Natural killer cell (primary cell): Measurements from ENCODE around the gene LAMB1. TPM values are rescaled to one million over a fixed set of nuclear protein-coding genes. Genes with fewer than 3 reads are reported as not detected.

ENCODE experiments used
- ATAC-seq, 3 donors: fragments of 150-1000 bp in 2 of 3; fragments of 200-7000 bp in 1 of 3; cut with Tn5 transposase; 1 replicate in 1 of 3; 2 replicates in 2 of 3; pipeline ENCODE4 v1.10.0; 2021; ENCODE audit warnings: mild to moderate bottlenecking in 2 of 3, moderate library complexity in 2 of 3
- DNase-seq, 2 donors: peaks; one replicate each; pipeline versions ENCODE4 v3.0.0 to v3.0.0-alpha.2; 2013 to 2021; ENCODE audit warnings: mixed read lengths in 1 of 2
- H3K27ac ChIP-seq: one replicate; pipeline ENCODE4 v1.5.1; 2013; ENCODE audit warnings: mild to moderate bottlenecking, low read length
- H3K27me3 ChIP-seq: one replicate; pipeline ENCODE4 v1.6.1; 2013; ENCODE audit warnings: low read length; ENCODE audit not compliant: control insufficient read depth, insufficient read depth
- H3K36me3 ChIP-seq: one replicate; pipeline ENCODE4 v1.6.1; 2013; ENCODE audit warnings: low read length; ENCODE audit not compliant: control insufficient read depth, insufficient read depth
- H3K4me1 ChIP-seq: one replicate; pipeline ENCODE4 v1.6.1; 2013; ENCODE audit warnings: low read length; ENCODE audit not compliant: control insufficient read depth, insufficient read depth
- H3K4me3 ChIP-seq: one replicate; pipeline ENCODE4 v1.5.1; 2013; ENCODE audit warnings: low read length
- H3K9me3 ChIP-seq: one replicate; pipeline ENCODE4 v1.6.1; 2013; ENCODE audit warnings: low read length; ENCODE audit not compliant: control insufficient read depth, insufficient read depth
- H3K27ac Mint-ChIP-seq, 2 donors: one replicate each; pipeline ENCODE4 v1.8.0; 2022; ENCODE audit warnings: mild to moderate bottlenecking in 2 of 2, mixed read lengths in 2 of 2, moderate library complexity in 1 of 2
- H3K27me3 Mint-ChIP-seq, 2 donors: one replicate each; pipeline ENCODE4 v1.8.0; 2022; ENCODE audit warnings: low read depth in 2 of 2, mixed read lengths in 2 of 2
- H3K36me3 Mint-ChIP-seq: one replicate; pipeline ENCODE4 v1.8.0; 2022; ENCODE audit warnings: mixed read lengths
- H3K4me1 Mint-ChIP-seq, 2 donors: one replicate each; pipeline ENCODE4 v1.8.0; 2022; ENCODE audit warnings: mixed read lengths in 2 of 2
- H3K4me3 Mint-ChIP-seq: one replicate; pipeline ENCODE4 v1.8.0; 2022; ENCODE audit warnings: mild to moderate bottlenecking, moderate library complexity, mixed read lengths
- H3K9me3 Mint-ChIP-seq, 2 donors: one replicate each; pipeline ENCODE4 v1.8.0; 2022; ENCODE audit warnings: mixed read lengths in 2 of 2
- WGBS: methylation state at CpG from one replicate; pipeline ENCODE4 v1.1.7; 2013; ENCODE audit warnings: missing lambda C conversion rate; ENCODE audit not compliant: insufficient coverage; 5-methylcytosine and 5-hydroxymethylcytosine counted together
- intact Hi-C: fragments of 100-400 bp; cut with micrococcal nuclease; formaldehyde crosslinking; loops from one replicate; pipeline ENCODE4 v1.14.2; 2022
- total RNA-seq, 4 donors: library from RNA; stranded (reverse); fragments of 120-200 nt in 1 of 4; gene quantifications; one replicate each; pipeline versions ENCODE4 v1.2.3 to v1.2.4, GENCODE V29; 2013 to 2022
- TF ChIP-seq, protein P1 (sequence below): fragments of 200-600 bp; IDR thresholded peaks from one replicate; pipeline ENCODE4 v1.8.0; 2022; ENCODE audit warnings: antibody characterized with exemption

The LAMB1 gene
- total RNA-seq, 3 donors from 2014 or later (not counting 1 experiment from before 2014, with no cell fraction given): not detected

DNA sequence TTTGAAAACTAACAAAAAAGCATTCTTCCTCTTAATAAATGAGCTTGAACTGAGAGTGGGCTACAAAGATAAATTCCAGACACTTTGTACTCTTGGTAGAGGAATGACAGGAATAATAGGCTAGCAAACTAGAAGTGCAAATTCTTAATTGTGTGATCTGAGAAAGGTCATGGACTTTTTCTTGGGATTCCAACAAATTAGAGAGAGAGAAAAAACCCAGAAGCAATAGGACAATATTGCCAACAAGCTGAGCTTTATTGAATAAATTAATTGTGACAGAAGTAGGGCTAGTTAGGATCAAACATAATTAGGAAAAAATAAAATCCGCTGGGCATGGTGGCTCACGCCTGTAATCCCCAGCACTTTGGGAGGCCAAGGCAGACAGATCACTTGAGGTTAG lies 41.4 kb upstream of the LAMB1 start:
- no peak overlapping the region for H3K27ac ChIP-seq
- intact Hi-C loops: no loop called here
- DNase-seq (no peak), ATAC-seq (no peak)
- H3K27me3 ChIP-seq: no peaks in the 10 kb centered on the region
- WGBS: 95% methylated on average over 2 of the region's 2 CpGs
- peaks cover 4% of the 10 kb centered on the region for H3K4me1 ChIP-seq
- Mint-ChIP-seq H3K4me1 (no peaks in the 10 kb centered on the region), H3K27me3 (peaks cover 14 to 25% of the 10 kb centered on the region in 2 donors), H3K27ac (no peak overlapping the region), H3K9me3 (no peaks in the 10 kb centered on the region), H3K36me3 (no peaks in the 10 kb centered on the region), H3K4me3 (no peak overlapping the region)
- H3K36me3 ChIP-seq: no peaks in the 10 kb centered on the region
- no peak overlapping the region for H3K4me3 ChIP-seq
- H3K9me3 ChIP-seq: peaks cover 4% of the 10 kb centered on the region
- TF ChIP-seq, protein P1, sequence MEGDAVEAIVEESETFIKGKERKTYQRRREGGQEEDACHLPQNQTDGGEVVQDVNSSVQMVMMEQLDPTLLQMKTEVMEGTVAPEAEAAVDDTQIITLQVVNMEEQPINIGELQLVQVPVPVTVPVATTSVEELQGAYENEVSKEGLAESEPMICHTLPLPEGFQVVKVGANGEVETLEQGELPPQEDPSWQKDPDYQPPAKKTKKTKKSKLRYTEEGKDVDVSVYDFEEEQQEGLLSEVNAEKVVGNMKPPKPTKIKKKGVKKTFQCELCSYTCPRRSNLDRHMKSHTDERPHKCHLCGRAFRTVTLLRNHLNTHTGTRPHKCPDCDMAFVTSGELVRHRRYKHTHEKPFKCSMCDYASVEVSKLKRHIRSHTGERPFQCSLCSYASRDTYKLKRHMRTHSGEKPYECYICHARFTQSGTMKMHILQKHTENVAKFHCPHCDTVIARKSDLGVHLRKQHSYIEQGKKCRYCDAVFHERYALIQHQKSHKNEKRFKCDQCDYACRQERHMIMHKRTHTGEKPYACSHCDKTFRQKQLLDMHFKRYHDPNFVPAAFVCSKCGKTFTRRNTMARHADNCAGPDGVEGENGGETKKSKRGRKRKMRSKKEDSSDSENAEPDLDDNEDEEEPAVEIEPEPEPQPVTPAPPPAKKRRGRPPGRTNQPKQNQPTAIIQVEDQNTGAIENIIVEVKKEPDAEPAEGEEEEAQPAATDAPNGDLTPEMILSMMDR: no peak

DNA sequence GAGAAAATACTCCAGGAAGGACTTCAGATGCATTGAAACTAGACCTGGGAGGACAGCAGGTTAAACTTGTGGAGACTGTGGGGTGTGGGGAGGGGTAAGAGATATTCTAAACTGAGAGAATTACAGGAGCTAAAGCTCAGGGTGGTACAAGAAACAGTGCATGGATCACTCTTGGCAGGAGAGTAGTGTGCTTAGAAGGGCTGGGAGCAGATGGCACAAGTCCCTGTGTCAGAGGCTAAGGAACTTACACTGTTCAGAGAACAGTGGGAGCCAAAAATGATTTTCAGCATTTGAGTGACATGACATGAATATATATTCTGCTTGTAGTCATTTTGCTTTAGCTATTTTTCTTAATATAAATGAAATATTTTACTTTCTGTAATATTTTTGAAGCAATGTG lies 36.0 kb upstream of the LAMB1 start:
- TF ChIP-seq, protein P1: no peak
- ATAC-seq (no peak), DNase-seq (no peak)
- Histone ChIP-seq H3K27me3 (no peaks in the 10 kb centered on the region), H3K36me3 (no peaks in the 10 kb centered on the region), H3K4me3 (no peak overlapping the region), H3K9me3 (no peaks in the 10 kb centered on the region), H3K4me1 (no peaks in the 10 kb centered on the region), H3K27ac (no peak overlapping the region)
- H3K4me3 Mint-ChIP-seq: no peak overlapping the region
- no peaks in the 10 kb centered on the region for H3K4me1 Mint-ChIP-seq
- intact Hi-C loops: no loop called here
- no peaks in the 10 kb centered on the region for H3K36me3 Mint-ChIP-seq
- H3K9me3 Mint-ChIP-seq: no peaks in the 10 kb centered on the region
- H3K27me3 Mint-ChIP-seq: peaks cover 7 to 19% of the 10 kb centered on the region in 2 donors
- H3K27ac Mint-ChIP-seq: no peak overlapping the region

DNA sequence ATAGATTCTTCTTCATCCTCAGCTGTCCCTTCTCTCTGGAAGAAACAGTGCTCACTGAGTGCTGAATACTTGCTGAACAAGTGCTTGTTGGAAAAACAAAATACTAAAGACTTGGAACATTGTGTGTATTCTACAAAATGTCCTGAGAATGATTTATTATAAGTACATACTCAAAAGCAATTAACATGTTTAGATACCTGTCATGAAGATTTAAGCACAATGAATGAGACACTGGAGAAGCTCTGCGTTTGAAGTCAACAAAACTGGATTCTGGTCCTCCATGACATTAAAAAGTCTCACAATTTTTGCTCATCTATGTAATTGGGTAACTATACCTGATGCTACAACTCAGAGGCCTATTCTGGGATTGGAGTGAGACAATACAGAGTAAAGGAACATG lies 34.8 kb upstream of the LAMB1 start:
- Mint-ChIP-seq H3K4me1 (no peaks in the 10 kb centered on the region), H3K27me3 (peaks cover 7 to 19% of the 10 kb centered on the region in 2 donors), H3K9me3 (no peaks in the 10 kb centered on the region), H3K27ac (no peak overlapping the region), H3K4me3 (no peak overlapping the region), H3K36me3 (no peaks in the 10 kb centered on the region)
- H3K36me3 ChIP-seq: no peaks in the 10 kb centered on the region
- intact Hi-C loops: no loop called here
- H3K27me3 ChIP-seq: no peaks in the 10 kb centered on the region
- H3K4me1 ChIP-seq: no peaks in the 10 kb centered on the region
- no peak overlapping the region for H3K27ac ChIP-seq
- TF ChIP-seq, protein P1: no peak
- DNase-seq (no peak), ATAC-seq (no peak)
- H3K9me3 ChIP-seq: no peaks in the 10 kb centered on the region
- no peak overlapping the region for H3K4me3 ChIP-seq
- 60% methylated on average over 1 of the region's 1 CpG for WGBS

DNA sequence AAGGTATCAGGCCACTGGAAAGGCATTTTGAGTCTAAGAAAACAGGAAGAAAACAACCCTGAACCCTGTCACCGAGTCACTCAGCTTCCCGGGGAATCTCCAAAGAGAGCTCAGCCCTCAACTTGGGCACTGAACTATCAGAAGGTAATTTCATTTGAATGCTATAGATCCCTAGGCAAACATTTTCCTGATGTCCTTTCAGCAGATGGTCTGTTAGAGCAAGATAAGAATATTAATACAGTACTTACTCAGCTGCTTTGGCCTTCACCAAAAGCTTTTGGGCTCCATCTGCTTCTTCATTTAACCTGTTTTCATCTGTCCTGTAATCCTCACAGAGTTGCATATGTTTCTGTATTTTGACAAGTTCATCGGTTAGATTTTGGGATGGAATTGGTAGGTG lies 34.2 kb upstream of the LAMB1 start:
- Mint-ChIP-seq H3K27ac (no peak overlapping the region), H3K4me1 (no peaks in the 10 kb centered on the region), H3K4me3 (no peak overlapping the region), H3K36me3 (no peaks in the 10 kb centered on the region), H3K9me3 (no peaks in the 10 kb centered on the region), H3K27me3 (peaks cover 7 to 17% of the 10 kb centered on the region in 2 donors)
- ATAC-seq (no peak), DNase-seq (no peak)
- 91% methylated on average over 3 of the region's 3 CpGs for WGBS
- no peaks in the 10 kb centered on the region for H3K4me1 ChIP-seq
- H3K27me3 ChIP-seq: no peaks in the 10 kb centered on the region
- intact Hi-C loops: no loop called here
- H3K9me3 ChIP-seq: no peaks in the 10 kb centered on the region
- TF ChIP-seq, protein P1: no peak
- no peak overlapping the region for H3K27ac ChIP-seq
- H3K4me3 ChIP-seq: no peak overlapping the region
- H3K36me3 ChIP-seq: no peaks in the 10 kb centered on the region
